Stimulated activated CD4-positive, alpha-beta T cell treated with anti-CD3 and anti-CD28 coated beads, Interleukin-4, amount 100 ng/mL, for 24 hours (primary cell): ENCODE measurements around the gene MMRN2.
"Not testable (repeated sequence)": the region's sequence is repeated elsewhere in the genome, so short reads cannot be mapped to it uniquely, and the experiment has no call there.

Experiments used
- DNase-seq: peaks from one replicate; pipeline ENCODE4 v3.0.0-alpha.2; 2020

MMRN2 gene

GRCh38 chr10:86956848-86957448, 467 bp downstream of the MMRN2 start:
- no peak for DNase-seq

DNA sequence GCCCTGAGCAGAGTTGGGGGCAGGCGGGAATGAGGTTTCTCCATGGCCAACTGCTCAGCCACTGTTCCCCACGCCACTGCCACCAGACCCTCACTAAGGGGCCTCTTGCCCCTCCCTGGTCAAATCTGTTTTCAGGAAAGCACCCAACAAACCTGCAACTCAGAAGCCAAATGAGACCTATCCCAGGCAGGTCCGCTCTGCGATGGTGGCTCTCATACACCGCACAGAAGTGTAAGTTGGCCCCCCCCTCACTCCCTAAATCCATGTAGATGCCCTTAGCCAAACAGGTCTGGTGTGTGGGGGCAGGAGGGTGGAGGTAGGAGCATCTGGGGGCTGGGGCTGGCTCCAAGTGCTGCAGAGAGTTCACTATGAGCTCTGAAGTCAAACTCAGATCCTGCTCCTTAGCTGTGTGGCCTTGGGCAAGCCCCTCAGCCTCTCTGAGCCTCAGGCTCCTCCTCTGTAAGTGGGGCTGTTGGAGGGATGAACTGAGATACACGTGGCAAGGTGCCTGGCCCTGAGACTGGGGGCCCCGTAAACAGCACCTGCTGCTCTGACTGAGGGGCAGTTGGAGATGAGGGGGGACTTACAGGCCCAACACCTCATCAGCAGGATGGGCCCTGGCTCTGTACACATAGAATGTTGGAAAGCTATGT, 1.1 kb downstream of the MMRN2 start:
- DNase-seq: no peak

- DNase-seq: no peak
These were observed 1.8 kb downstream of the MMRN2 start for GRCh38 chr10:86955501-86956194.

DNA sequence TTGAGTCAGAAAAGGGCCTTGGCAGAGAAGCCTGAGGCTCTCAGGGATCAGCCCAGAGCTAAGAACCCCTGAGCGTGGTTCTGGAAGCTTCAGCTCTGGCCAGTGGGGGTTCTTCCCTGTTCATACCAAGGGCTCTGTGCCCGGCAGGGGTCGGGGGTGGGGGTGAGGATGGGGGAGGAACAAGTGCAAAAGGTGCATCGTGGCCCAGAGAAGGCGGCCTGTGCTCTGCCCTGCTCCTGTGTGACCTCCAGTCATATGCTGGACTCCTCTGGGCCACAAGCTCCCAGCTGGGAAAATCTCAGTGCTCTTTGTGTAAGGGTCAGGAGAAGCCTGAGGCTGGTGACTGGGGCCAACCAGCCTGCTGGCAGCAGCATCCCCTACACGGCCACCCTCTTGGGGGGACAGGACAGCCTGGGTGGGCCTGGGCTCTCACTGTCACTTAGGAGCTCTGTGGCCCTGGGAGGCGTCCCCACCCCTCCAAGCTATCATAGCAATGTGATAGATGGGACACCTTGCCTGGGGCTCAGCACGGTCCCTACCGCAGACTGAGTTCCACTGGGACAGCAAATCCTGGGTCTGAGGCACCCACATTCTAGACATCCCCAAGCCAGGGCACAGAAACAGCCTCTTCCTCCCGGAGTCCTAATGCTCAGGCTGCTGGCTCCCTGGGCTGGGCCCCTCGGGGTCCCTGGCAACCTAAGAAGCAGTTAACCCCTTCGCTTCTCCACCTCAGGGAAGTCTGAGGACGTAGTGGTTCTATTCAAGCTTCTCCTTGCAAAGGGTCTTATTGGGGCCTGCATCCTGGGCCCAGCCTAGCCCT, 2.5 kb downstream of the MMRN2 start:
- no peak for DNase-seq

DNA sequence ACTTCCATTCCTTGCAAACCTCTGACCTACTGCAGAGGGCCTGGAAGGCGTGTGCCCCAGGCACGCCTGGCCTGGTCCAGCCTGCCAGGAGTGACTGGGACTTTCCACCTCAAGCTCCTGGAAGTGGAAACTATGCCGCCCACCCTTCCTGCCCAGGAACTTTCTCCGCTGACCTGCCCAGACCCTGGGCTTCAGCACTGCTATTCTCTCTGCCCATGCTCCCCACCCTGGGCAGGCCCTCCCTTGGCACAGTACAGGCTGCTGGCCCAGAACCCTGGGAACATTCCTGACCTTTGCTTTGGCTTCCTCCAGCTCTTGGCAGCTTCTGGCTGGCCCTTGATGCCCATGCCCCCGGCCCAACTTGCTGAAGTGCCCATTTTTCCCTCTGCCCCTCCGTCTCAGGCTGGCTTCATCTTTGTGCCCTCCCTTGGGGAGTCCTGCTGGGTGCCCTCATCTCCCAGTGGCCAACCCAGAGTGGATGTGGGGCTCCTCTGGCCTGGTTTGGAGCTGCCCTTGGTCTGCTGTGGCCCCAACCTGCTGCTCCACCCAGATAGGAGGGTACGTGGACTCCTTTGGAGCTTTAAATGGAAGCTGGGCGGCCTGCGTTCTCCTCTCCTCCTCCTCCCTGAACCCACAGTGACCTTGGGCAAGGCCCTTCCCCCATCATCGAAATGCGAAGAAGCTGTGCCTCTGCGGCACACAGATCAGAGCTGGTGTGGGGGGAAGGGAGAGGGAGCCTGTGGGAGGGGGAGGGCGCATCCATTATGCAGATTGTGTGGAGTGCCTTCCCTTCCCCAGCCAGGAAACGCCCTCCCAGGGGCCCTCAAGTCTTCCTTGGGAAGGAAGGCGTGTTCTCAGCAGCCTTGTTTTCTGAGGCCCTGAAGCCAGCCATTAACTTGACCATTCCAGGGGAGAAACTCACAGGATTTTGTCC, 3.4 kb downstream of the MMRN2 start:
- DNase-seq: no peak

DNA sequence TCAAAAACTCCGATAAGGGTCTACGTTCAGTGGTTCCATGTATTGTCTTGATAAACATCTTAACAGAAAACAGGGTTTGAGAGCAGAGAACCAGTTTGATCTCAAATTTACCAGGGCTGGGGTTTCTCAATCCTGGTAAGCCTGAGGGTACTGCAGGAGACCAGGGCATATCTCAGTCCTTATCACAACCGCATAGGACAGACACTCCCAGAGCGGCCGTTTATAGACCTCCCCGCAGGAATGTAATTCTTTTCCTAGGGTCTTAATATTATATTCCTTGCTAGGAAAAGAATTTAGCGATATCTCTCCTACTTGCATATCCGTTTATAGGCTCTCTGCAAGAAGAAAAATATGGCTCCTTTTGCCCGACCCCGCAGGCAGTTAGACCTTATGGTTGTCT, 4.7 kb downstream of the MMRN2 start:
- not testable (repeated sequence) for DNase-seq

DNA sequence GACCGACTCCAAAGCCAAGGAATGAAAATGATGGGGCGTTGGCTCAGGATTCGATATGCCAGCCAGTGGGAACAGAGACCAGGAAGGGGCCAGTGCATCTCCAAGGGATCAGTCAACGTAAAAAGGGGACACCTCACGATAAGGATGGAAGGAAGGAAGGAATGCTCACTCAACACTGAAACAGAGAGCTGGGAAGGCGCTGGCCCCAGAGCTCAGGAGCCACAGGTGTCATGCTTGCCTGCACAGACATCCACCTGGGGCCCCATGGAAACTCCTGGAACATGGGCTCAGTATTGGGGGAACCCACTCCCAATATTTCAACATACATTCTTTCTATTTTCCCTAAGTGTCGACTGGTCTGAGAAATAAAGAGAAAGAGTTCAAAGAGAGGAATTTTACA, 5.3 kb downstream of the MMRN2 start:
- no peak for DNase-seq

DNA sequence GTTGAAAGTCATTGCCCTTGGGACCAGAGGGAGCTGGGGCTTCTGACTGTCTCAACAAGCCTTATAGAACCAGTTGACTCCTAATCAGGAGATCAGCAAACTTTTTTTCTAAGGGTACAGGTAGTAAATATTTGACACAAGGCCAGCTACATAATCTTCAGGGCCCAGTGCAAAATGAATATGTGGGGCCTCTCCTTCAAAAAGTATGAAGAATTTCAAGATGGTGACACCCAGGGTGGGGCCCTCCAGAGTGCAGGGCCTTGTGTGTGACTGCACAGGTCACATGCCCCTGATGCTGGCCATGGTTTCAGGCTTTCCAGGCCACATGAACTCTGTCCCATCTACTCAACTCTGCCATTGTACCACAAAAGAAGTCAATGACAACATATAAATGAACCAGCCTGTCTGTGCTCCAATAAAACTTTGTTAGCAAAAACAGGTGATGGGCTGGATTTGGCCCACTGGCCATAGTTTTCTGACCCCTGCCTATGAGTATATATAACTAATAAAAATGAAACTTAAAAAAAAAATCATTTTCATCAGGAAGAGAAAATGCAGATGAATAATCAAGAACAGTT, 6.1 kb downstream of the MMRN2 start:
- no peak for DNase-seq

DNA sequence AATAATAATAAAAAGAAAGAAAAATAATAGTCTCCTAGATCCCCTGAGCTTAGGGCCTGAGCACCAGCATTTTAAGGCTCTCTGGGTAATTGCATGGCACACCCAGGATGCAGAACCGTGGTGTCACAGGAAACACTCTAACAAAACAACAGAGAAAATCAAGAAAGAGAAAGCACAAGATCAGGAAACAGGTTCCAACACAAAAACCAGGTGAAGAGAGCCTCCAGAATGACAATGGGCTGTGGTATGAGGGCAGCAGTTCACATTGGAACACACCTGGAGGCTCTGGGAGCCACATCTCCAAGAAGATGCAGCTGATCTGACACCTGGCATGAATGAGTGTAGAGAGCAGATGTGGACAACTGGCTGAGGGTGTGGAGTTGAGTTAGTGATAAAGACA, 7.1 kb downstream of the MMRN2 start:
- no peak for DNase-seq

DNA sequence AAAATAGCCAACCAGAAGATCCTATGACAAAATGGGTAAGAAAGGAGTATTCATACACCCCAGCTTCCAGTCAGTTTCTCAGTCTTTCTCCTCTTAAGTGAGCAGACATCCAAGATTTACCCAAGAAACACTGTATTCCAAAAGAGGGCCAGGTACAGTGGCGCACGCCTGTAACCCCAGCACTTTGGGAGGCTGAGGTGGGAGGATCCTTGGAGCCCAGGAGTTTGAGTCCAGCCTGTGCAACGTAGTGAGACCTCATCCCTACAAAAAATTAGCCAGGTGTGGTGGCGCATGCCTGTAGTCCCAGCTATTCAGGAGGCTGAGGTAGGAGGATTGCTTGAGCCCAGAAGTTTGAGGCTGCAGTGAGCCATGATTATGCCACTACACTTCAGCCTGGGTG, 9.6 kb downstream of the MMRN2 start:
- not testable (repeated sequence) for DNase-seq

DNA sequence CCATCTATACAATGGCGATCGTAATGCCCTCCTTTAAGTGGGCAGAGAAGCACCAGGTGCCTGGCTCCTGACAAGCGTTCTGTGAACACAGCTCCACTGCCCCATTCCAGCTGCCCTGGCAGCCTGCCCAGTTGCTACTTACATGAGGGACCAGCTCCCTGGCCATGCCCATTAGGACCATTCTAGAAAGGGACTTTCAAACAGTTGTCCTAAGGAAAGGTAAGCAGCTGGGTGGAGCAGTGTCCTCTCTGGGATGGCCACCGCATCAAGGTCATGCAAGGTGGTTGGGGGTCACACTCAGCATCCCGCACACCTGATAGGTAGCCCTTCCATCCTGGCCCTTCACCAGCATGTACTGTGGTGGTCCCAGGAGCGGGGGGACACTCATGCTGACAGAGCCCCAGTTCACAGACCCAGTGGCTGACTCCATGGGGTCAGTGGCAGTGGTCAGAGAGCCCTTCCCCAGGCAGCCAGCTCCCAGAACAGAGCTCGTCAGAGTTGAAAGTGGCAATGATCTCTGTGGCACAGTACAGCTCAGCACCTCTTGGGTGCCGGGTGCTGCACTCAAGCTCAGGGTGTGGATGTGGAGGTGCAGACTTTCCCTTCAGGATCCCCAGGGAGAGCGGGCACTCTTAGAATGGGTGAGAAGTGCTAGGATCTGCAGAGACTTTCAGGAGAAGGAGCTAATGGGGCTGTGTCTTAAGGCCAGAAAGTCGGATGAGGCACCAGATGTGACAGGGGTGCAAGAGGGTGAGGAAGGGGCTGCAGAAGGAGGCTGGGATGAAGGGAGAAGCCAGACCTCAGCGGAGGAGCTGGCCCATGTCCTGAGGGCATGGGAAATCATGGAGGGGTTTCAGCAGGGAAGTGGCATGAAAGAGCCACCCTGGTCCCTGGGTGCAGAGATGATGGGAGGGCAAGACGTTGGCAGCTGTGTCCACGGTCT, 10.9 kb downstream of the MMRN2 start:
- no peak for DNase-seq

- peak; percentile 2 for DNase-seq
These were observed 11.8 kb downstream of the MMRN2 start for GRCh38 chr10:86945361-86946212.

DNA sequence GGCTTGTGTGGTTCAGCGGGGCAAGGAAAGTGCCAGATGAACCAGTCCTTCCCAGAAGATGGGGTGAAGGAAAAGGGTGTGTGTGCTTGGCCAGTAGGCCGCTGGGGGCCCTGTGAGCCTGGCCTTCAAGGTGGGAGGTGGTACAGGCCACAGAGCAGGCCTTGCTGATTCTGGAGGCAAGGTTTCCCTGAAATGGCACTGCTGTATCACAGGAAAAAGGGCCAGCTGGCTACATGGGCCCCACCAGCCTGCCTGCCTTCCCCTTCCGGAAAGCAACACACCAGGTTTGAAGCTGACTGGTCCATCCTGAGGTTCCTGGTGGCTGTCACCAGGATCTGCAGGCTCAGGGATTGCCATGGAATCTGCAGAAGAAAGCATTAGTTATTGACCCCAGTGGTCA, 12.5 kb downstream of the MMRN2 start:
- no peak for DNase-seq

DNA sequence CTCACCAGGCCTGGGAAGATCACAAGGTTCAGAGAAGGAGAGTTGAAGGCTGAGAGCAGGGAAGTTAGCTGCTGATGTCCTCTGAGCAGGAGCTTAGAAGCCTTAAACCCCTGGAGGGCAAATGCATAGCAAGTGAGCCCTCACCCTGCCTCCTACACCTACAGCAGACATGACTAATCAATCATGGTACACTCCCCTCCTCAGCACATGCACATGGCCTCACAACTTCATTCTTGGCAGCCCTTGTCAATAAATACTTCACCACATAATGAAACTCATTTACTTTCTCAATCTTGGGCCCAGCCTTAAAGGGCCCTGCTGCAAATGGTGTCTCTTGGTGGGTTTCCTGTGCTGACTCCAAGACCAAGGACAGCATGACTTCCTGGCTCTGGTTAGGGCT, 12.9 kb downstream of the MMRN2 start:
- no peak for DNase-seq

DNA sequence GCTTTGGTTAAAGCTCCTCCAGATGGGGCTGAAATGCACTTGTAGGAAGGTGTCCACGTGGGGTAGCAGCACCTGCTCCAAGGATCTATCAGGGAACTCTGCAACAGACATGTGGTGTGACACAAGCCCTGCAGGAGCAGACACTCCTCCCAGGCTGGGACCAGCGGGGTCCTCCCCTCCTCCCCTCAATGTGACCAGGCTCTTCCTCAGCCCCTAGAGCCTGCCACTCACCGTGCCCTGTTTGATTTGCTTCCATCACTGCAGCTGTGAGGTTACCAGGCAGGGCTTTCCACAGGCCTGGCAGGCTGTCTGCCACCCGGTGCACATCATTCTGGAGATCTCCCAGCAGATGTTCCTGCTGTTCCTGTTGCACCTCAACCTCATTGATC, 13.4 kb downstream of the MMRN2 start:
- no peak for DNase-seq

- no peak for DNase-seq
These were observed 13.9 kb downstream of the MMRN2 start for GRCh38 chr10:86943316-86944030.

- no peak for DNase-seq
These were observed 14.7 kb downstream of the MMRN2 start for GRCh38 chr10:86942441-86943315.

- no peak for DNase-seq
These were observed 15.4 kb downstream of the MMRN2 start for GRCh38 chr10:86941991-86942421.
